ENCODE data around the gene PSENEN. TPM values are rescaled to one million over a fixed set of nuclear protein-coding genes. Genes with fewer than 3 reads are reported as not detected.

The PSENEN gene
- total and polyA plus RNA-seq, 2 donors (not counting 1 experiment from before 2014, with no cell fraction given): 16.0 to 31.4 TPM

- Histone ChIP-seq H3K9ac (ENCODE audit: insufficient read depth, low read length) (no peak overlapping the region), H2AFZ (ENCODE audit: low read length) (no peak overlapping the region), H3K4me1 (ENCODE audit: control insufficient read depth, extremely low read depth, insufficient read depth, low read length) (peaks cover under 1% of the 10 kb centered on the region), H3K4me2 (ENCODE audit: extremely low read depth, insufficient read depth, low read length) (no peak overlapping the region), H3K79me2 (ENCODE audit: control insufficient read depth, insufficient read depth, low read length) (peaks cover 19% of the 10 kb centered on the region), H3K27ac (ENCODE audit: insufficient read depth, low read length) (no peak overlapping the region), H3K9me3 (ENCODE audit: control insufficient read depth, insufficient read depth, low read depth, low read length) (no peaks in the 10 kb centered on the region), H3K36me3 (ENCODE audit: control insufficient read depth, insufficient read depth, low read length) (peaks cover 56% of the 10 kb centered on the region), H3K27me3 (ENCODE audit: control insufficient read depth, insufficient read depth, low read length) (no peaks in the 10 kb centered on the region), H4K20me1 (ENCODE audit: control insufficient read depth, extremely low read depth, insufficient read depth, low read length) (no peaks in the 10 kb centered on the region), H3K4me3 (replicated peaks in 1 of 4; ENCODE audit: control extremely low read depth in 1 of 4, insufficient read depth in 1 of 4, low read depth in 3 of 4, low read length in 4 of 4) (no peak overlapping the region)
- no peak for DNase-seq (ENCODE audit: low read depth in 2 of 2)
- no peak for TF ChIP-seq EZH2 (IDR thresholded peaks at IDR 0.05; ENCODE audit: low read length, missing control alignments)
- TF ChIP-seq CTCF (conservative IDR thresholded peaks at IDR 0.05 in 1 of 2, IDR thresholded peaks at IDR 0.05 in 1 of 2; ENCODE audit: low read depth in 1 of 2, low read length in 2 of 2): no peak
Measured at GRCh38 chr19:35724560-35724959, 20.9 kb upstream of the PSENEN start.

GRCh38 chr19:35725216-35725861, 20.1 kb upstream of the PSENEN start:
- H3K9ac ChIP-seq (ENCODE audit: insufficient read depth, low read length): no peak overlapping the region

More at GRCh38 chr19:35725216-35725861, 20.1 kb upstream of the PSENEN start:
- no peak for TF ChIP-seq CTCF (conservative IDR thresholded peaks at IDR 0.05 in 1 of 2, IDR thresholded peaks at IDR 0.05 in 1 of 2; ENCODE audit: low read depth in 1 of 2, low read length in 2 of 2)
- no peak for TF ChIP-seq EZH2 (IDR thresholded peaks at IDR 0.05; ENCODE audit: low read length, missing control alignments)
- H3K9me3 ChIP-seq (ENCODE audit: control insufficient read depth, insufficient read depth, low read depth, low read length): no peaks in the 10 kb centered on the region
- no peak overlapping the region for H3K4me2 ChIP-seq (ENCODE audit: extremely low read depth, insufficient read depth, low read length)
- peaks cover 11% of the 10 kb centered on the region for H3K79me2 ChIP-seq (ENCODE audit: control insufficient read depth, insufficient read depth, low read length)
- H2AFZ ChIP-seq (ENCODE audit: low read length): no peak overlapping the region
- no peaks in the 10 kb centered on the region for H3K27me3 ChIP-seq (ENCODE audit: control insufficient read depth, insufficient read depth, low read length)
- H3K4me3 ChIP-seq (replicated peaks in 1 of 4; ENCODE audit: control extremely low read depth in 1 of 4, insufficient read depth in 1 of 4, low read depth in 3 of 4, low read length in 4 of 4): no peak overlapping the region
- DNase-seq (ENCODE audit: low read depth in 2 of 2): no peak
- no peaks in the 10 kb centered on the region for H4K20me1 ChIP-seq (ENCODE audit: control insufficient read depth, extremely low read depth, insufficient read depth, low read length)
- H3K27ac ChIP-seq (ENCODE audit: insufficient read depth, low read length): no peak overlapping the region
- no peaks in the 10 kb centered on the region for H3K4me1 ChIP-seq (ENCODE audit: control insufficient read depth, extremely low read depth, insufficient read depth, low read length)
- peaks cover 57% of the 10 kb centered on the region for H3K36me3 ChIP-seq (ENCODE audit: control insufficient read depth, insufficient read depth, low read length)

All from fibroblast of lung (primary cell).